ENCODE measurements around the gene CLEC12A. TPM values are rescaled to one million over a fixed set of nuclear protein-coding genes. Genes with fewer than 3 reads are reported as not detected.

CLEC12A gene
- total RNA-seq, 1 experiment from 2014 or later: not detected

- TF ChIP-seq RAD21 (IDR thresholded peaks at IDR 0.05; ENCODE audit: low read depth) (no peak), FOSL1 (IDR thresholded peaks at IDR 0.05; ENCODE audit: low read depth) (no peak), POLR2A (IDR thresholded peaks at IDR 0.05; ENCODE audit: borderline replicate concordance, extremely low read depth, insufficient read depth, insufficient read length) (no peak), CTCF (IDR thresholded peaks at IDR 0.05 in 2 of 3, conservative IDR thresholded peaks at IDR 0.05 in 1 of 3; ENCODE audit: borderline replicate concordance in 1 of 3, insufficient read depth in 1 of 3, low read depth in 2 of 3, low read length in 2 of 3) (no peak), ELF1 (IDR thresholded peaks at IDR 0.05; ENCODE audit: borderline replicate concordance, low read depth) (no peak), EZH2phosphoT487 (IDR thresholded peaks at IDR 0.05; ENCODE audit: borderline replicate concordance) (no peak), POLR2AphosphoS5 (IDR thresholded peaks at IDR 0.05; ENCODE audit: low read depth, low read length) (no peak)
- DNase-seq (ENCODE audit: low read depth, low spot score): no peak
Observed at GRCh38 chr12:9928607-9929006, 42.6 kb upstream of the CLEC12A start.

DNA sequence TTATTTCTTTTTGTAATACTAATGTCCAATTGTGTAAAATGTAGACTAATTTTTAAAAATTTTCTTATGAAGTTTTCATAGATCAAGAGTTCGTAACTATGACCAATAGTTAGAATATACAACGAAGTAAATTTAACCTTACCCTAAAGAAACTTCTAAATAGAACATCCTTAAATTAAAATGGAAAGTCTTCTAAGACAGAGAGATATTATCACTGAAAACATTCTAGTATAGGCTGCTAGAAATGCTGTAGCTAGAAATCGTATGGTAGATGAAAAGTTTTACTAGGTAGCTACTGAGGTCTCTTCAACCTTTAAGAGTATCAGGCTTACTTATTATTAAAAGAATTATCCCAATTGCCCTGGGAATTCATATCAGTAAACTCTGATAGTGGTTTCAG, 40.0 kb upstream of the CLEC12A start:
- no peaks in the 10 kb centered on the region for H3K9me2 ChIP-seq (ENCODE audit: insufficient read depth)
- no peaks in the 10 kb centered on the region for H3K9me3 ChIP-seq (ENCODE audit: control insufficient read depth in 1 of 2, insufficient read depth in 1 of 2, low read depth in 1 of 2, low read length in 2 of 2)
- DNase-seq (ENCODE audit: low read depth, low spot score): no peak
- H4K20me1 ChIP-seq (ENCODE audit: insufficient read depth): no peaks in the 10 kb centered on the region
- BruUV-seq (replicated peaks): no TSS peak
- no peak overlapping the region for H3K4me2 ChIP-seq (ENCODE audit: low read length)
- H3K27ac ChIP-seq (ENCODE audit: low read depth, low read length): no peak overlapping the region
- RAD21 ChIA-PET (ENCODE audit: low non-redundant PET in 1 of 2, low total read pairs in 2 of 2, uncharacterized antibody in 2 of 2, unreplicated experiment in 2 of 2): no interaction called here
- CTCF ChIA-PET: interaction anchor here (1.5 kb wide), 1 partner anchor 9 kb away, joined by 5 read pairs; no protein-coding TSS in a partner anchor
- no peaks in the 10 kb centered on the region for H3K36me3 ChIP-seq (ENCODE audit: control insufficient read depth in 1 of 2, insufficient read depth in 2 of 2, low read length in 2 of 2)
- POLR2A ChIA-PET: no interaction called here
- no peak overlapping the region for H2AFZ ChIP-seq (ENCODE audit: low read depth, low read length, poor library complexity, severe bottlenecking)
- no peaks in the 10 kb centered on the region for H3K4me1 ChIP-seq (ENCODE audit: control insufficient read depth in 1 of 2, insufficient read depth in 2 of 2, low read length in 2 of 2)
- no peaks in the 10 kb centered on the region for H3K79me2 ChIP-seq (ENCODE audit: insufficient read depth, low read length)
- intact Hi-C loops (cut with micrococcal nuclease): no loop called here
- peaks cover 38% of the 10 kb centered on the region for H3K27me3 ChIP-seq (ENCODE audit: insufficient read depth, low read length)
- no peak overlapping the region for H3K4me3 ChIP-seq (replicated peaks in 1 of 2; ENCODE audit: low read depth in 1 of 2, low read length in 2 of 2)
- no peak for ATAC-seq
- TF ChIP-seq POLR2AphosphoS5 (IDR thresholded peaks at IDR 0.05; ENCODE audit: low read depth, low read length): no peak
- no peak for TF ChIP-seq EZH2 (IDR thresholded peaks at IDR 0.05)
- TF ChIP-seq ELF1 (IDR thresholded peaks at IDR 0.05; ENCODE audit: borderline replicate concordance, low read depth): no peak
- no peak for TF ChIP-seq SP1 (IDR thresholded peaks at IDR 0.05; ENCODE audit: low read depth)
- no peak for TF ChIP-seq YY1 (IDR thresholded peaks at IDR 0.05; ENCODE audit: extremely low read depth, insufficient replicate concordance, low read depth, low read length)
- TF ChIP-seq EGR1 (IDR thresholded peaks at IDR 0.05; ENCODE audit: low read depth): no peak
- no peak for TF ChIP-seq ATF3 (IDR thresholded peaks at IDR 0.05)
- no peak for TF ChIP-seq SIN3A (IDR thresholded peaks at IDR 0.05; ENCODE audit: low read depth)
- TF ChIP-seq RAD21 (IDR thresholded peaks at IDR 0.05; ENCODE audit: low read depth): no peak
- H3K9ac ChIP-seq (ENCODE audit: low read length): no peak overlapping the region

More at GRCh38 chr12:9928607-9929006, 42.6 kb upstream of the CLEC12A start:
- BruUV-seq (replicated peaks): no TSS peak
- H3K9me2 ChIP-seq (ENCODE audit: insufficient read depth): no peaks in the 10 kb centered on the region
- no peak overlapping the region for H3K9ac ChIP-seq (ENCODE audit: low read length)
- H3K36me3 ChIP-seq (ENCODE audit: control insufficient read depth in 1 of 2, insufficient read depth in 2 of 2, low read length in 2 of 2): no peaks in the 10 kb centered on the region
- H4K20me1 ChIP-seq (ENCODE audit: insufficient read depth): no peaks in the 10 kb centered on the region
- H3K4me3 ChIP-seq (replicated peaks in 1 of 2; ENCODE audit: low read depth in 1 of 2, low read length in 2 of 2): no peak overlapping the region
- H3K79me2 ChIP-seq (ENCODE audit: insufficient read depth, low read length): no peaks in the 10 kb centered on the region
- ChIA-PET CTCF (interaction anchor here (2.3 kb wide), 1 partner anchor 179 kb away, joined by 12 read pairs; no protein-coding TSS in a partner anchor), RAD21 (ENCODE audit: low non-redundant PET in 1 of 2, low total read pairs in 2 of 2, uncharacterized antibody in 2 of 2, unreplicated experiment in 2 of 2) (no interaction called here), POLR2A (no interaction called here)
- H3K4me1 ChIP-seq (ENCODE audit: control insufficient read depth in 1 of 2, insufficient read depth in 2 of 2, low read length in 2 of 2): no peaks in the 10 kb centered on the region
- ATAC-seq: no peak
- peaks cover 30% of the 10 kb centered on the region; the same call in 1 of the 2 replicates for H3K27me3 ChIP-seq (ENCODE audit: insufficient read depth, low read length)
- no peak overlapping the region for H3K27ac ChIP-seq (ENCODE audit: low read depth, low read length)
- no peaks in the 10 kb centered on the region for H3K9me3 ChIP-seq (ENCODE audit: control insufficient read depth in 1 of 2, insufficient read depth in 1 of 2, low read depth in 1 of 2, low read length in 2 of 2)
- H2AFZ ChIP-seq (ENCODE audit: low read depth, low read length, poor library complexity, severe bottlenecking): no peak overlapping the region
- intact Hi-C loops (cut with micrococcal nuclease): loop anchor here (5.0 kb wide), 1 partner anchor 596 kb away; no protein-coding TSS in a partner anchor
- no peak overlapping the region for H3K4me2 ChIP-seq (ENCODE audit: low read length)

Measured in HCT116 (cell line).